CD4-positive, alpha-beta T cell (primary cell): Measurements from ENCODE around the gene BMX. TPM values are rescaled to one million over a fixed set of nuclear protein-coding genes. Genes with fewer than 3 reads are reported as not detected.

ENCODE experiments used
- ATAC-seq: fragments of 200-7000 bp; cut with Tn5 transposase; one replicate; pipeline ENCODE4 v1.10.0; 2022; ENCODE audit warnings: mild to moderate bottlenecking; ENCODE audit not compliant: poor library complexity
- CTCF ChIA-PET: fragments of 350-600 bp; sonication (Branson Sonifier 250); formaldehyde crosslinking; loops from one replicate; lab custom pipeline; 2021; ENCODE audit warnings: antibody characterized with exemption, inconsistent platforms; lab: Charles Lee
- POLR2A ChIA-PET: fragments of 350-600 bp; sonication (Branson Sonifier 250); formaldehyde crosslinking; loops from one replicate; lab custom pipeline; 2021; ENCODE audit warnings: antibody characterized with exemption, inconsistent platforms; lab: Charles Lee
- DNase-seq, 14 experiments: peaks; one replicate each; pipeline ENCODE4 v3.0.0-alpha.2; 2013 to 2020; ENCODE audit warnings: mixed read lengths in 2 of 14
- H3K27ac ChIP-seq, 2 donors: one replicate each; pipeline versions ENCODE4 v1.5.1 to v1.7.0; 2013; ENCODE audit warnings: low read length in 2 of 2, low read depth in 1 of 2, mild to moderate bottlenecking in 1 of 2
- H3K27me3 ChIP-seq, 2 experiments: 1 replicate in 1 of 2; 2 replicates in 1 of 2; pipeline versions ENCODE4 v1.6.1 to v1.7.0; 2013; ENCODE audit warnings: low read length in 2 of 2, control low read depth in 1 of 2, mild to moderate bottlenecking in 1 of 2, moderate library complexity in 1 of 2; ENCODE audit not compliant: insufficient read depth in 2 of 2, control insufficient read depth in 1 of 2
- H3K36me3 ChIP-seq: one replicate; pipeline ENCODE4 v1.6.1; 2013; ENCODE audit warnings: low read length, control low read depth; ENCODE audit not compliant: insufficient read depth
- H3K4me1 ChIP-seq: one replicate; pipeline ENCODE4 v1.6.1; 2013; ENCODE audit warnings: low read length, control low read depth; ENCODE audit not compliant: insufficient read depth
- H3K4me3 ChIP-seq: one replicate; pipeline ENCODE4 v1.5.1; 2013; ENCODE audit warnings: mild to moderate bottlenecking, low read length, moderate library complexity
- H3K9me3 ChIP-seq, 2 experiments: 1 replicate in 1 of 2; 2 replicates in 1 of 2; pipeline versions ENCODE4 v1.6.1 to v1.7.0; 2013; ENCODE audit warnings: low read length in 2 of 2, mild to moderate bottlenecking in 2 of 2, control low read depth in 1 of 2, moderate library complexity in 1 of 2; ENCODE audit not compliant: control insufficient read depth in 1 of 2, insufficient read depth in 1 of 2
- H3K27ac Mint-ChIP-seq: one replicate; pipeline ENCODE4 v1.8.0; 2020; ENCODE audit warnings: mixed read lengths
- H3K27me3 Mint-ChIP-seq: one replicate; pipeline ENCODE4 v1.8.0; 2021; ENCODE audit warnings: mixed read lengths
- H3K36me3 Mint-ChIP-seq: one replicate; pipeline ENCODE4 v1.8.0; 2021; ENCODE audit warnings: low read depth, mixed read lengths
- H3K4me1 Mint-ChIP-seq: one replicate; pipeline ENCODE4 v1.8.0; 2021; ENCODE audit warnings: low read depth, mixed read lengths
- H3K4me3 Mint-ChIP-seq: one replicate; pipeline ENCODE4 v1.8.0; 2020; ENCODE audit warnings: mild to moderate bottlenecking, mixed read lengths
- H3K9me3 Mint-ChIP-seq: one replicate; pipeline ENCODE4 v1.8.0; 2020; ENCODE audit warnings: mixed read lengths
- CTCF ChIP-seq: fragments of 200-600 bp; IDR thresholded peaks from one replicate; pipeline ENCODE4 v1.8.0; 2022; ENCODE audit warnings: antibody characterized with exemption, mild to moderate bottlenecking
- intact Hi-C, 2 experiments: fragments of 100-400 bp; cut with DNase I in 1 of 2; cut with micrococcal nuclease in 1 of 2; formaldehyde crosslinking; loops; one replicate each; pipeline versions ENCODE4 v1.15.1 to v1.9.0; 2023 to 2025; cut with DNase I, micrococcal nuclease
- total RNA-seq, 174 experiments: library from RNA in 2 of 174; stranded (reverse) in 2 of 174; gene quantifications; one replicate each; pipeline ENCODE4 v1.2.3 and lab custom pipeline; 2021 to 2026

BMX gene
- total RNA-seq, 2 experiments from 2014 or later: not detected

- Mint-ChIP-seq H3K36me3 (no peaks in the 10 kb centered on the region), H3K27ac (no peak overlapping the region), H3K9me3 (no peaks in the 10 kb centered on the region), H3K4me1 (no peaks in the 10 kb centered on the region), H3K27me3 (peaks cover 17% of the 10 kb centered on the region), H3K4me3 (no peak overlapping the region)
- Histone ChIP-seq H3K27ac (no peak overlapping the region), H3K4me3 (no peak overlapping the region), H3K9me3 (no peaks in the 10 kb centered on the region), H3K36me3 (no peaks in the 10 kb centered on the region), H3K27me3 (peaks cover 2 to 13% of the 10 kb centered on the region in 2 experiments), H3K4me1 (peaks cover under 1% of the 10 kb centered on the region)
- no peak for TF ChIP-seq CTCF
- ATAC-seq (no peak), DNase-seq (no peak)
- intact Hi-C loops: loop anchor here (10.0 kb wide), 4 partner anchors 156 to 1196 kb away; no protein-coding TSS in a partner anchor
- ChIA-PET CTCF (interaction anchor here (0.6 to 0.7 kb wide), 2 partner anchors 16 to 30 kb away, joined by 4 read pairs; no protein-coding TSS in a partner anchor), POLR2A (no interaction called here)
These were observed 1.9 kb upstream of the BMX start for GRCh38 chrX:15498741-15499140.

- no peak overlapping the region for H3K4me3 ChIP-seq
- H3K27me3 ChIP-seq: peaks cover 2 to 10% of the 10 kb centered on the region in 2 experiments
- Mint-ChIP-seq H3K36me3 (no peaks in the 10 kb centered on the region), H3K27ac (no peak overlapping the region), H3K4me1 (no peaks in the 10 kb centered on the region), H3K4me3 (no peak overlapping the region), H3K9me3 (no peaks in the 10 kb centered on the region), H3K27me3 (peaks cover 23% of the 10 kb centered on the region)
- H3K27ac ChIP-seq: no peak overlapping the region
- no peak for TF ChIP-seq CTCF
- no peaks in the 10 kb centered on the region for H3K4me1 ChIP-seq
- H3K9me3 ChIP-seq: no peaks in the 10 kb centered on the region
- POLR2A ChIA-PET: no interaction called here
- H3K36me3 ChIP-seq: no peaks in the 10 kb centered on the region
- CTCF ChIA-PET: no interaction called here
- intact Hi-C loops: loop anchor here (10.0 kb wide), 4 partner anchors 155 to 1195 kb away; no protein-coding TSS in a partner anchor
- ATAC-seq (no peak), DNase-seq (no peak)
These were observed 631 bp upstream of the BMX start for GRCh38 chrX:15499976-15500375.

- no peaks in the 10 kb centered on the region for H3K4me1 ChIP-seq
- DNase-seq (no peak), ATAC-seq (no peak)
- no peak overlapping the region for H3K27ac ChIP-seq
- no peak overlapping the region for H3K4me3 ChIP-seq
- intact Hi-C loops: no loop called here
- H3K36me3 ChIP-seq: no peaks in the 10 kb centered on the region
- peaks cover 23% of the 10 kb centered on the region for H3K27me3 Mint-ChIP-seq
- POLR2A ChIA-PET: no interaction called here
- no peaks in the 10 kb centered on the region for H3K9me3 ChIP-seq
- no peak overlapping the region for H3K4me3 Mint-ChIP-seq
- H3K9me3 Mint-ChIP-seq: no peaks in the 10 kb centered on the region
- no peaks in the 10 kb centered on the region for H3K36me3 Mint-ChIP-seq
- H3K4me1 Mint-ChIP-seq: no peaks in the 10 kb centered on the region
- no peak overlapping the region for H3K27ac Mint-ChIP-seq
- no peak for TF ChIP-seq CTCF
- H3K27me3 ChIP-seq: peaks cover 2 to 6% of the 10 kb centered on the region in 2 experiments
- CTCF ChIA-PET: no interaction called here
These were observed 899 bp downstream of the BMX start for GRCh38 chrX:15501506-15501905.
